A549 (cell line): Measurements from ENCODE around the gene LRRD1. TPM values are rescaled to one million over a fixed set of nuclear protein-coding genes. Genes with fewer than 3 reads are reported as not detected.

Source experiments
- ATAC-seq, 2 experiments: fragments of 200-7000 bp in 1 of 2; fragments of >200 bp in 1 of 2; cut with Nextera tagmentation in 1 of 2; cut with Tn5 transposase in 1 of 2; 3 replicates each; pipeline versions ENCODE4 v1.8.0 to v1.9.1; 2018 to 2020; ENCODE audit warnings: mild to moderate bottlenecking in 1 of 2, moderate library complexity in 1 of 2
- CTCF ChIA-PET: fragments of 300-600 bp; sonication (Branson Sonifier 250); formaldehyde crosslinking; extraction: SDS; loops from one replicate; lab custom pipeline; 2021; ENCODE audit warnings: antibody characterized with exemption, inconsistent platforms; lab: Yijun Ruan, JAX
- POLR2A ChIA-PET: fragments of 350-600 bp; formaldehyde crosslinking; extraction: SDS; loops from one replicate; lab custom pipeline; 2021; ENCODE audit warnings: antibody characterized with exemption, inconsistent platforms; lab: Yijun Ruan, JAX
- DNase-seq, 2 experiments: peaks; one replicate each; pipeline versions ENCODE4 v3.0.0 to v3.0.0-alpha.2; 2011 to 2016; ENCODE audit warnings: low read depth in 1 of 2, low spot score in 1 of 2
- FAIRE-seq: peaks from 2 replicates; lab custom pipeline; 2011; peaks lifted over from hg19 to GRCh38; lab: Jason Lieb, UNC
- H3K27ac ChIP-seq, 2 experiments: fragments of >200 bp; sonication (Bioruptor Twin); formaldehyde crosslinking; 3 replicates each; pipeline ENCODE4 v1.5.1; 2016 to 2017
- H3K4me1 ChIP-seq: fragments of >200 bp; sonication (Bioruptor Twin); formaldehyde crosslinking; 3 replicates; pipeline ENCODE4 v1.6.1; 2016
- H3K4me2 ChIP-seq: fragments of >200 bp; sonication (Bioruptor Twin); formaldehyde crosslinking; 3 replicates; pipeline ENCODE4 v1.6.1; 2016
- H3K4me3 ChIP-seq: fragments of >200 bp; sonication (Bioruptor Twin); formaldehyde crosslinking; 3 replicates; pipeline ENCODE4 v1.5.1; 2016
- H3K9me3 ChIP-seq: fragments of >200 bp; sonication (Bioruptor Twin); formaldehyde crosslinking; 3 replicates; pipeline ENCODE4 v1.6.1; 2016
- BCL3 ChIP-seq: fragments of >200 bp; sonication (Bioruptor Twin); formaldehyde crosslinking; IDR thresholded peaks from 3 replicates; pipeline ENCODE4 v1.6.1; 2016
- FOSB ChIP-seq: fragments of 250-450 bp; sonication (Bioruptor Pico); IDR thresholded peaks from 2 replicates; pipeline ENCODE4 v1.5.0; 2020; ENCODE audit warnings: mild to moderate bottlenecking, moderate library complexity
- HOXB5 ChIP-seq: fragments of 250-450 bp; sonication (Bioruptor Pico); IDR thresholded peaks from 2 replicates; pipeline ENCODE4 v1.5.0; 2020; ENCODE audit warnings: mild to moderate bottlenecking, moderate library complexity
- MAFK ChIP-seq: fragments of 450-650 bp; IDR thresholded peaks from 2 replicates; pipeline ENCODE4 v1.6.1; 2014; ENCODE audit not compliant: partially characterized antibody
- NFE2L2 ChIP-seq: fragments of 150-350 bp; conservative IDR thresholded peaks from 2 replicates; pipeline ENCODE4 v1.6.1; 2014; ENCODE audit warnings: low read length
- RAD21 ChIP-seq, 2 experiments: fragments of >200 bp in 1 of 2; sonication (Bioruptor Twin) in 1 of 2; formaldehyde crosslinking in 1 of 2; IDR thresholded peaks in 1 of 2; conservative IDR thresholded peaks in 1 of 2; 2 replicates in 1 of 2; 3 replicates in 1 of 2; pipeline ENCODE4 v1.6.1; 2012 to 2018; ENCODE audit warnings: inconsistent platforms in 1 of 2
- RARB ChIP-seq: fragments of 250-450 bp; sonication (Bioruptor Pico); IDR thresholded peaks from 2 replicates; pipeline ENCODE4 v1.8.0; 2021; ENCODE audit warnings: mild to moderate bottlenecking, moderate library complexity
- SMC3 ChIP-seq: fragments of >200 bp; sonication (Bioruptor Twin); formaldehyde crosslinking; IDR thresholded peaks from 3 replicates; pipeline ENCODE4 v1.6.1; 2018; ENCODE audit warnings: inconsistent platforms
- SREBF2 ChIP-seq: fragments of 450-650 bp; IDR thresholded peaks from 2 replicates; pipeline ENCODE4 v1.6.1; 2014; ENCODE audit warnings: mild to moderate bottlenecking, moderate library complexity
- TP53 ChIP-seq: fragments of 250-450 bp; sonication (Bioruptor Pico); IDR thresholded peaks from 2 replicates; pipeline ENCODE4 v1.5.0; 2021; ENCODE audit warnings: mild to moderate bottlenecking, moderate library complexity
- USF2 ChIP-seq: fragments of 450-650 bp; IDR thresholded peaks from 2 replicates; pipeline ENCODE4 v1.6.1; 2014; ENCODE audit warnings: antibody characterized with exemption
- ZSCAN20 ChIP-seq: fragments of 250-450 bp; sonication (Bioruptor Pico); IDR thresholded peaks from 2 replicates; pipeline ENCODE4 v1.8.0; 2022; ENCODE audit warnings: mild to moderate bottlenecking, moderate library complexity
- WGBS: methylation state at CpG from one replicate; pipeline ENCODE4 v1.1.6; 2017; ENCODE audit errors: missing lambda C conversion rate; 5-methylcytosine and 5-hydroxymethylcytosine counted together
- polyA plus RNA-seq, 4 experiments: library from polyadenylated mRNA; depleted of rRNA in 3 of 4; stranded (reverse); fragments of >200 nt; fragmentation: RNase III in 1 of 4; extraction: RNeasy Plus Mini Kit Qiagen cat#74134 plus additional on column Dnase treatment in 1 of 4; gene quantifications; 2 replicates in 3 of 4; 3 replicates in 1 of 4; pipeline ENCODE4 v1.2.3, GENCODE V29; 2011 to 2017
- TF ChIP-seq, protein P1 (sequence below): fragments of >200 bp; sonication (Bioruptor Twin); formaldehyde crosslinking; IDR thresholded peaks from 2 replicates; pipeline ENCODE4 v1.6.1; 2016
- TF ChIP-seq, protein P2 (sequence below): fragments of 250-450 bp; sonication (Bioruptor Pico); IDR thresholded peaks from 2 replicates; pipeline ENCODE4 v1.5.0; 2021; ENCODE audit warnings: mild to moderate bottlenecking, moderate library complexity, borderline replicate concordance

Gene LRRD1
- polyA plus RNA-seq, 2 of the 4 experiments (the other 2 are of a cell fraction): not detected

DNA sequence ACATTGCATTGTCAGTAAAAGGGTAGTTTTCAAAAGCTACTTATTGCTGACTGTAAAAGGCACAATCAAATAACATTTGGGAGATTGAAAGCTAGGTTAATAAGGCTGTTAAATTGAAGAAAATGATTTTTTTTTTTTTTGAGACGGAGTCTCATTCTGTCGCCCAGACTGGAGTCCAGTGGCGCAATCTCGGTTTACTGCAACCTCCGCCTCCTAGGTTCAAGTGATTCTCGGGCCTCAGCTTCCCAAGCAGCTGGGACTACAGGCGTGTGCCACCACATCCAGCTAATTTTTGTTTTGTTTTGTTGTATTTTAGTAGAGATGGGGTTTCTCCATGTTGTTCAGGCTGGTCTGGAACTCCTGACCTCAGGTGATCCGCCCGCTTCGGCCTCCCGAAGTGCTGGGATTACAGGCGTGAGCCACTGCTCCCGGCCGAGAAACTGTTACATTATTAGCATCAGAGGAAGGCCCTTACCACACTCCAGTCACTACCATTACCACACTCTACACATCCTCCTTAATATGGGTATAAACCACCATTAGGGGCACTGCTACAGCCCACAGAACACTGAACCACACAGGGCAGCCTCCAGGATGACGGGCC, 45.7 kb downstream of the LRRD1 start:
- Histone ChIP-seq H3K4me1 (peaks cover 13% of the 10 kb centered on the region; the same call in 2 of the 3 replicates), H3K4me2 (peak overlapping the region; percentile 79)
- no peak for FAIRE-seq
- 22% methylated on average over 15 of the region's 15 CpGs for WGBS
- POLR2A ChIA-PET: interaction anchor here (0.6 to 0.9 kb wide), 2 partner anchors 78 to 314 kb away, joined by 3 to 4 read pairs; partner anchors contain the start of gene GATAD1
- no peak for TF ChIP-seq HOXB5 (CRISPR knock-in tag)
- TF ChIP-seq TP53 (CRISPR knock-in tag): no peak
- TF ChIP-seq, protein P1, sequence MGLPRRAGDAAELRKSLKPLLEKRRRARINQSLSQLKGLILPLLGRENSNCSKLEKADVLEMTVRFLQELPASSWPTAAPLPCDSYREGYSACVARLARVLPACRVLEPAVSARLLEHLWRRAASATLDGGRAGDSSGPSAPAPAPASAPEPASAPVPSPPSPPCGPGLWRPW: no peak
- TF ChIP-seq BCL3: no peak
- TF ChIP-seq, all 56 proteins: peak for 0
- DNase-seq: no peak
- Histone ChIP-seq H3K9me3 (no peaks in the 10 kb centered on the region), H3K4me3 (peak overlapping the region; percentile 92), H3K27ac (peak overlapping the region; percentile 96 to 98)
- CTCF ChIA-PET: interaction anchor here (0.6 to 2.4 kb wide), 13 partner anchors 9 to 290 kb away, joined by 3 to 21 read pairs (median 3); no protein-coding TSS in a partner anchor
- peak; percentile 44 to 64 for ATAC-seq

DNA sequence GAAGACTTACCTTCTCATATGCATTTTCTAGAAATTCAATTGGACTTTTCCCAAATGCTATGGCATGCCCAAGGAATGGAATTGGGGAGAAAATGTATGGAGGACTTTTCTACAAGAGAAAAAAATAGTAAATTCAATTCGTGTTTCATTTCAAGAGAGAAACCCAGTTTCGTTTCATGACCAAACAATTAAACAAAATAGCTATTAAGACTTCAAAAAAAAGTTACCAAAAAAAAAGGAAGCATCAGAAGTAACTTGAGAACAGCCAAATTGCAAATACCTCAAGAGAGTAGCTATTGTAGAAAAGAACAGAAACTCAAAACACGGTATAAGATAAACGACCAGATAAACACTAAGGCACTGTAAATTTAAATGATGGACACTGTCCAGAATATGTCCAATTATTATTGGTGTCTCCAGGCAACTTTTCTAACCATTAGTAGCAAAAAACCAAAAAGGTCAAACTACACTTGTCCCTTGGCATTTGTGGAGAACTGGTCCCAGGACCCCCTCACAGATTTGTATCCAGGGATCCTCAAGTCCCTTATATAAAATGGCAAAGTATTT, 47.1 kb downstream of the LRRD1 start:
- 82% methylated on average over 4 of the region's 4 CpGs for WGBS
- DNase-seq (no peak), ATAC-seq (no peak), FAIRE-seq (no peak)
- no peak overlapping the region for H3K27ac ChIP-seq
- ChIA-PET POLR2A (interaction anchor here (0.7 kb wide), 1 partner anchor 114 kb away, joined by 3 read pairs; the partner anchor contains the start of genes ANKIB1 and KRIT1), CTCF (interaction anchor here (2.4 kb wide), 1 partner anchor 12 kb away, joined by 8 read pairs; no protein-coding TSS in a partner anchor)
- H3K9me3 ChIP-seq: no peaks in the 10 kb centered on the region
- TF ChIP-seq HOXB5 (CRISPR knock-in tag): no peak
- no peak for TF ChIP-seq SMC3
- no peak for TF ChIP-seq MAFK
- TF ChIP-seq, protein P2, sequence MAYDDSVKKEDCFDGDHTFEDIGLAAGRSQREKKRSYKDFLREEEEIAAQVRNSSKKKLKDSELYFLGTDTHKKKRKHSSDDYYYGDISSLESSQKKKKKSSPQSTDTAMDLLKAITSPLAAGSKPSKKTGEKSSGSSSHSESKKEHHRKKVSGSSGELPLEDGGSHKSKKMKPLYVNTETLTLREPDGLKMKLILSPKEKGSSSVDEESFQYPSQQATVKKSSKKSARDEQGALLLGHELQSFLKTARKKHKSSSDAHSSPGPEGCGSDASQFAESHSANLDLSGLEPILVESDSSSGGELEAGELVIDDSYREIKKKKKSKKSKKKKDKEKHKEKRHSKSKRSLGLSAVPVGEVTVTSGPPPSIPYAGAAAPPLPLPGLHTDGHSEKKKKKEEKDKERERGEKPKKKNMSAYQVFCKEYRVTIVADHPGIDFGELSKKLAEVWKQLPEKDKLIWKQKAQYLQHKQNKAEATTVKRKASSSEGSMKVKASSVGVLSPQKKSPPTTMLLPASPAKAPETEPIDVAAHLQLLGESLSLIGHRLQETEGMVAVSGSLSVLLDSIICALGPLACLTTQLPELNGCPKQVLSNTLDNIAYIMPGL (CRISPR knock-in tag): no peak
- no peak for TF ChIP-seq SREBF2
- TF ChIP-seq ZSCAN20: no peak
- no peak for TF ChIP-seq USF2
- no peak for TF ChIP-seq FOSB (CRISPR knock-in tag)
- TF ChIP-seq RAD21 (conservative IDR thresholded peaks at IDR 0.05 in 1 of 2, IDR thresholded peaks at IDR 0.05 in 1 of 2): no peak
- TF ChIP-seq RARB (CRISPR knock-in tag): no peak
- TF ChIP-seq, protein P1: no peak
- peaks cover 13% of the 10 kb centered on the region; the same call in 2 of the 3 replicates for H3K4me1 ChIP-seq
- H3K4me3 ChIP-seq: no peak overlapping the region
- H3K4me2 ChIP-seq: peak overlapping the region; percentile 79; the same call in 2 of the 3 replicates

GRCh38 chr7:92131093-92131492, 47.8 kb downstream of the LRRD1 start:
- Histone ChIP-seq H3K4me1 (peaks cover 13% of the 10 kb centered on the region; the same call in 2 of the 3 replicates), H3K4me3 (no peak overlapping the region), H3K4me2 (no peak overlapping the region), H3K9me3 (no peaks in the 10 kb centered on the region), H3K27ac (no peak overlapping the region)
- no peak for TF ChIP-seq NFE2L2
- no peak for TF ChIP-seq TP53 (CRISPR knock-in tag)
- ATAC-seq (no peak), DNase-seq (no peak), FAIRE-seq (no peak)
- 95% methylated on average over 5 of the region's 5 CpGs for WGBS
- POLR2A ChIA-PET: no interaction called here
- CTCF ChIA-PET: no interaction called here
